Fibroblast of lung (primary cell): ENCODE measurements around the gene TMEM38B.

ENCODE experiments used
- EZH2 ChIP-seq: IDR thresholded peaks from 2 replicates; pipeline ENCODE4 v1.5.1; 2012; ENCODE audit warnings: low read length, control low read depth, mild to moderate bottlenecking; ENCODE audit errors: missing control alignments
- TF ChIP-seq, protein P1 (sequence below), 2 donors: IDR thresholded peaks in 1 of 2; conservative IDR thresholded peaks in 1 of 2; 1 replicate in 1 of 2; 2 replicates in 1 of 2; pipeline ENCODE4 v1.5.1; 2011 to 2012; ENCODE audit warnings: low read length in 2 of 2, control low read depth in 1 of 2, inconsistent platforms in 1 of 2, low read depth in 1 of 2, mild to moderate bottlenecking in 1 of 2

DNA sequence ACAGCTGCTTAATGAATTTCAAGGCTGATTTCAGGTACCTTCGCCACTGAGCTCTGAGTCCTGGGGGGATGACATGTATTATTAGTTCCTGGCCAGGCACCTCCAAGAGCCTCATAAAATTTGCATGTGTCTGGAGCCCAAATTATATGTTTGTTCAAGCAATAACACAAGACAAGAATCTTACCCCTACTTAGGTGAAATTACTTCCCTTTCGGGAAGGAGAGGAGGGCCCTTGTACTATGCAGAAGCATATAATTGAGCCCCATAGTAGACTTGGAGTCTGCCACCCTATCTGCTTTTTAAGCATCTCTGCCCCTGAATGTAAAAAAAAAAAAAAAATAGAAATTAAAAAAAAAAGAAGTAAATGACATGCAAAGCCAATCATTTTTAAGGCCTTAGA, 13.0 kb upstream of the TMEM38B start:
- TF ChIP-seq, protein P1, sequence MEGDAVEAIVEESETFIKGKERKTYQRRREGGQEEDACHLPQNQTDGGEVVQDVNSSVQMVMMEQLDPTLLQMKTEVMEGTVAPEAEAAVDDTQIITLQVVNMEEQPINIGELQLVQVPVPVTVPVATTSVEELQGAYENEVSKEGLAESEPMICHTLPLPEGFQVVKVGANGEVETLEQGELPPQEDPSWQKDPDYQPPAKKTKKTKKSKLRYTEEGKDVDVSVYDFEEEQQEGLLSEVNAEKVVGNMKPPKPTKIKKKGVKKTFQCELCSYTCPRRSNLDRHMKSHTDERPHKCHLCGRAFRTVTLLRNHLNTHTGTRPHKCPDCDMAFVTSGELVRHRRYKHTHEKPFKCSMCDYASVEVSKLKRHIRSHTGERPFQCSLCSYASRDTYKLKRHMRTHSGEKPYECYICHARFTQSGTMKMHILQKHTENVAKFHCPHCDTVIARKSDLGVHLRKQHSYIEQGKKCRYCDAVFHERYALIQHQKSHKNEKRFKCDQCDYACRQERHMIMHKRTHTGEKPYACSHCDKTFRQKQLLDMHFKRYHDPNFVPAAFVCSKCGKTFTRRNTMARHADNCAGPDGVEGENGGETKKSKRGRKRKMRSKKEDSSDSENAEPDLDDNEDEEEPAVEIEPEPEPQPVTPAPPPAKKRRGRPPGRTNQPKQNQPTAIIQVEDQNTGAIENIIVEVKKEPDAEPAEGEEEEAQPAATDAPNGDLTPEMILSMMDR (conservative IDR thresholded peaks at IDR 0.05 in 1 of 2, IDR thresholded peaks at IDR 0.05 in 1 of 2; ENCODE audit: low read depth in 1 of 2, low read length in 2 of 2): no peak
- TF ChIP-seq EZH2: no peak
